CD14-positive monocyte (primary cell): ENCODE data around the gene PLAA. TPM values are rescaled to one million over a fixed set of nuclear protein-coding genes. Genes with fewer than 3 reads are reported as not detected.
"Not testable (repeated sequence)": the region's sequence is repeated elsewhere in the genome, so short reads cannot be mapped to it uniquely, and the experiment has no call there.

Source experiments
- DNase-seq, 3 donors: peaks; one replicate each; pipeline ENCODE4 v3.0.0-alpha.2; 2011 to 2022
- H2AFZ ChIP-seq: 2 replicates; pipeline ENCODE4 v1.6.0; 2012; ENCODE audit warnings: mild to moderate bottlenecking, low read depth, low read length, inconsistent platforms; ENCODE audit not compliant: insufficient read depth, poor library complexity, severe bottlenecking
- H3K27ac ChIP-seq, 2 donors: 1 replicate in 1 of 2; 2 replicates in 1 of 2; pipeline ENCODE4 v1.5.1; 2012 to 2013; ENCODE audit warnings: low read length in 2 of 2, control low read depth in 1 of 2, inconsistent platforms in 1 of 2, low read depth in 1 of 2, mild to moderate bottlenecking in 1 of 2
- H3K27me3 ChIP-seq, 2 donors: one replicate each; pipeline versions ENCODE4 v1.6.0 to v1.6.1; 2011 to 2013; ENCODE audit warnings: low read length in 2 of 2; ENCODE audit not compliant: control insufficient read depth in 2 of 2, insufficient read depth in 2 of 2
- H3K36me3 ChIP-seq, 2 donors: replicated peaks in 1 of 2; 1 replicate in 1 of 2; 2 replicates in 1 of 2; pipeline versions ENCODE4 v1.5.1 to v1.6.1; 2012 to 2013; ENCODE audit warnings: low read length in 2 of 2, control low read depth in 1 of 2, inconsistent platforms in 1 of 2, mild to moderate bottlenecking in 1 of 2; ENCODE audit not compliant: insufficient read depth in 2 of 2, control insufficient read depth in 1 of 2
- H3K4me1 ChIP-seq, 2 donors: 1 replicate in 1 of 2; 2 replicates in 1 of 2; pipeline versions ENCODE4 v1.5.1 to v1.6.1; 2012 to 2013; ENCODE audit warnings: low read length in 2 of 2, control low read depth in 1 of 2, inconsistent platforms in 1 of 2, mild to moderate bottlenecking in 1 of 2, moderate library complexity in 1 of 2; ENCODE audit not compliant: insufficient read depth in 2 of 2, control insufficient read depth in 1 of 2
- H3K4me2 ChIP-seq: replicated peaks from 2 replicates; pipeline ENCODE3; 2012; ENCODE audit warnings: low read length, moderate library complexity, mild to moderate bottlenecking; ENCODE audit not compliant: poor library complexity, severe bottlenecking; ENCODE audit errors: extremely low read depth
- H3K4me3 ChIP-seq, 3 experiments: fragments of 200-600 bp in 1 of 3; sonication (generic) in 1 of 3; replicated peaks in 1 of 3; 1 replicate in 2 of 3; 2 replicates in 1 of 3; pipeline ENCODE4 v1.5.1; 2011 to 2013; ENCODE audit warnings: low read length in 3 of 3, mild to moderate bottlenecking in 3 of 3, control low read depth in 2 of 3, low read depth in 2 of 3, inconsistent platforms in 1 of 3, moderate library complexity in 1 of 3
- H3K79me2 ChIP-seq: 2 replicates; pipeline ENCODE4 v1.6.0; 2012; ENCODE audit warnings: mild to moderate bottlenecking, control low read depth, inconsistent platforms, low read length, moderate library complexity; ENCODE audit not compliant: insufficient read depth
- H3K9ac ChIP-seq: 2 replicates; pipeline ENCODE4 v1.6.0; 2017; ENCODE audit warnings: low read length, mild to moderate bottlenecking; ENCODE audit not compliant: insufficient read depth, poor library complexity, severe bottlenecking
- H3K9me3 ChIP-seq, 2 donors: replicated peaks in 1 of 2; 1 replicate in 1 of 2; 2 replicates in 1 of 2; pipeline versions ENCODE4 v1.5.1 to v1.6.1; 2012 to 2013; ENCODE audit warnings: low read length in 2 of 2, control low read depth in 1 of 2; ENCODE audit not compliant: control insufficient read depth in 1 of 2, insufficient read depth in 1 of 2
- H4K20me1 ChIP-seq: 2 replicates; pipeline ENCODE4 v1.6.0; 2012; ENCODE audit warnings: mild to moderate bottlenecking, low read length, control low read depth, moderate library complexity; ENCODE audit not compliant: insufficient read depth
- H3K27ac Mint-ChIP-seq, 7 donors: one replicate each; pipeline ENCODE4 v1.8.0; 2020; ENCODE audit warnings: mild to moderate bottlenecking in 7 of 7, mixed read lengths in 7 of 7, moderate library complexity in 6 of 7, inconsistent platforms in 2 of 7
- H3K27me3 Mint-ChIP-seq, 3 donors: one replicate each; pipeline ENCODE4 v1.8.0; 2021 to 2022; ENCODE audit warnings: low read depth in 3 of 3, mild to moderate bottlenecking in 3 of 3, mixed read lengths in 3 of 3, moderate library complexity in 3 of 3, inconsistent platforms in 1 of 3
- H3K36me3 Mint-ChIP-seq, 2 donors: one replicate each; pipeline ENCODE4 v1.8.0; 2020; ENCODE audit warnings: mixed read lengths in 2 of 2, inconsistent platforms in 1 of 2, mild to moderate bottlenecking in 1 of 2
- H3K4me1 Mint-ChIP-seq: one replicate; pipeline ENCODE4 v1.8.0; 2020; ENCODE audit warnings: mild to moderate bottlenecking, mixed read lengths
- H3K4me3 Mint-ChIP-seq, 2 donors: one replicate each; pipeline ENCODE4 v1.8.0; 2020; ENCODE audit warnings: mild to moderate bottlenecking in 2 of 2, mixed read lengths in 2 of 2, moderate library complexity in 1 of 2
- H3K9me3 Mint-ChIP-seq, 7 donors: one replicate each; pipeline ENCODE4 v1.8.0; 2020 to 2022; ENCODE audit warnings: mixed read lengths in 7 of 7, mild to moderate bottlenecking in 6 of 7, moderate library complexity in 6 of 7, inconsistent platforms in 2 of 7
- CTCF ChIP-seq: fragments of 200-600 bp; IDR thresholded peaks from one replicate; pipeline ENCODE4 v1.8.0; 2022; ENCODE audit warnings: antibody characterized with exemption, mild to moderate bottlenecking
- WGBS: methylation state at CpG from one replicate; pipeline ENCODE4 v1.1.5; 2013; ENCODE audit warnings: missing lambda C conversion rate; ENCODE audit not compliant: insufficient coverage; 5-methylcytosine and 5-hydroxymethylcytosine counted together
- intact Hi-C, 2 donors: fragments of 100-400 bp; cut with micrococcal nuclease; formaldehyde crosslinking; loops; one replicate each; pipeline versions ENCODE4 v1.15.0 to v1.15.1; 2023
- polyA plus RNA-seq, 3 donors: library from polyadenylated mRNA; depleted of rRNA in 1 of 3; unstranded in 2 of 3; stranded (reverse) in 1 of 3; fragments of 300-500 nt in 2 of 3; fragments of >200 nt in 1 of 3; fragmentation: Illumina TruSeq in 2 of 3; gene quantifications; 1 replicate in 2 of 3; 2 replicates in 1 of 3; pipeline ENCODE4 v1.2.3, GENCODE V29; 2012 to 2021

Gene PLAA
- polyA plus RNA-seq, 3 donors = 13.3 to 19.3 (median 14.7) TPM

GRCh38 chr9:26882154-26882553 is 64.9 kb downstream of the PLAA start:
- 100% methylated on average over 2 of the region's 3 CpGs for WGBS
- H3K36me3 ChIP-seq = peaks cover 36 to 85% of the 10 kb centered on the region in 2 donors
- no peak overlapping the region for H3K4me3 ChIP-seq
- peaks cover 0 to 7% of the 10 kb centered on the region in 2 donors for H3K9me3 ChIP-seq
- no peak overlapping the region for H3K27ac ChIP-seq
- no peaks in the 10 kb centered on the region for H3K4me1 ChIP-seq
- H3K4me1 Mint-ChIP-seq = no peaks in the 10 kb centered on the region
- no peak overlapping the region for H2AFZ ChIP-seq
- peaks cover 0 to 17% (median 5%) of the 10 kb centered on the region in 7 donors for H3K9me3 Mint-ChIP-seq
- H3K9ac ChIP-seq = no peak overlapping the region
- H3K27me3 Mint-ChIP-seq = peaks cover 0 to 2% (median 0%) of the 10 kb centered on the region in 3 donors
- H3K79me2 ChIP-seq = peaks cover 10% of the 10 kb centered on the region
- H3K27ac Mint-ChIP-seq = no peak overlapping the region
- intact Hi-C loops = no loop called here
- no peak for TF ChIP-seq CTCF
- no peak overlapping the region for H3K4me2 ChIP-seq
- no peaks in the 10 kb centered on the region for H4K20me1 ChIP-seq
- peaks cover 59 to 75% of the 10 kb centered on the region in 2 donors for H3K36me3 Mint-ChIP-seq
- H3K27me3 ChIP-seq = no peaks in the 10 kb centered on the region
- DNase-seq = no peak
- no peak overlapping the region for H3K4me3 Mint-ChIP-seq

- peaks cover 56 to 68% of the 10 kb centered on the region in 2 donors for H3K36me3 Mint-ChIP-seq
- DNase-seq = no peak
- Histone ChIP-seq H3K4me1 (no peaks in the 10 kb centered on the region), H3K36me3 (peaks cover 36 to 69% of the 10 kb centered on the region in 2 donors), H4K20me1 (no peaks in the 10 kb centered on the region), H3K4me3 (no peak overlapping the region), H3K4me2 (no peak overlapping the region), H3K9ac (no peak overlapping the region), H3K27me3 (no peaks in the 10 kb centered on the region), H3K9me3 (peaks cover 0 to 7% of the 10 kb centered on the region in 2 donors), H3K27ac (no peak overlapping the region), H3K79me2 (no peaks in the 10 kb centered on the region), H2AFZ (no peak overlapping the region)
- WGBS = 100% methylated on average over 3 of the region's 4 CpGs
- no peak for TF ChIP-seq CTCF
- H3K27me3 Mint-ChIP-seq = peaks cover 0 to 2% (median 0%) of the 10 kb centered on the region in 3 donors
- peak overlapping the region in 3 of 7 donors; percentile 8 to 42 (median 25) for H3K27ac Mint-ChIP-seq
- intact Hi-C loops = no loop called here
- H3K4me1 Mint-ChIP-seq = no peaks in the 10 kb centered on the region
- peaks cover 0 to 17% (median 5%) of the 10 kb centered on the region in 7 donors for H3K9me3 Mint-ChIP-seq
- no peak overlapping the region for H3K4me3 Mint-ChIP-seq
Observed at GRCh38 chr9:26880262-26880661, 66.8 kb downstream of the PLAA start.

- H3K4me3 ChIP-seq, intact Hi-C loops, H3K9me3 Mint-ChIP-seq, H3K27me3 ChIP-seq, H2AFZ ChIP-seq, H3K4me2 ChIP-seq, H3K4me3 Mint-ChIP-seq, H3K9ac ChIP-seq, H3K4me1 ChIP-seq, DNase-seq, H3K27ac Mint-ChIP-seq, H3K27me3 Mint-ChIP-seq, H3K79me2 ChIP-seq, H3K27ac ChIP-seq, H3K4me1 Mint-ChIP-seq, H4K20me1 ChIP-seq, H3K9me3 ChIP-seq: not testable (repeated sequence)
- peaks cover 5 to 28% of the 10 kb centered on the region in 2 donors for H3K36me3 ChIP-seq
- WGBS = 100% methylated on average over 1 of the region's 3 CpGs
- peaks cover 24 to 28% of the 10 kb centered on the region in 2 donors for H3K36me3 Mint-ChIP-seq
Observed at GRCh38 chr9:26875155-26875554, 71.9 kb downstream of the PLAA start.
